ENCODE measurements around the gene BEAN1. TPM values are rescaled to one million over a fixed set of nuclear protein-coding genes. Genes with fewer than 3 reads are reported as not detected.

Gene BEAN1
- total RNA-seq, 1 experiment from 2014 or later = 0.61 TPM

- Histone ChIP-seq H3K4me3 (replicated peaks in 1 of 2; ENCODE audit: low read depth in 1 of 2, low read length in 2 of 2) (no peak overlapping the region), H3K4me2 (ENCODE audit: low read length) (no peak overlapping the region), H3K27me3 (ENCODE audit: insufficient read depth, low read length) (no peaks in the 10 kb centered on the region), H4K20me1 (ENCODE audit: insufficient read depth) (no peaks in the 10 kb centered on the region), H3K9me2 (ENCODE audit: insufficient read depth) (no peaks in the 10 kb centered on the region), H3K27ac (ENCODE audit: low read depth, low read length) (no peak overlapping the region), H3K79me2 (ENCODE audit: insufficient read depth, low read length) (no peaks in the 10 kb centered on the region), H3K4me1 (ENCODE audit: control insufficient read depth in 1 of 2, insufficient read depth in 2 of 2, low read length in 2 of 2) (peaks cover 0 to 7% of the 10 kb centered on the region in 2 experiments; a peak in 1 of 4 replicates), H3K9me3 (ENCODE audit: control insufficient read depth in 1 of 2, insufficient read depth in 1 of 2, low read depth in 1 of 2, low read length in 2 of 2) (no peaks in the 10 kb centered on the region; a peak in 1 of 4 replicates), H3K36me3 (ENCODE audit: control insufficient read depth in 1 of 2, insufficient read depth in 2 of 2, low read length in 2 of 2) (no peaks in the 10 kb centered on the region), H3K9ac (ENCODE audit: low read length) (no peak overlapping the region), H2AFZ (ENCODE audit: low read depth, low read length, poor library complexity, severe bottlenecking) (no peak overlapping the region)
- POLR2A ChIA-PET = no interaction called here
- DNase-seq (ENCODE audit: low read depth, low spot score) = no peak
- CTCF ChIA-PET = interaction anchor here (1.5 kb wide), 1 partner anchor 8 kb away, joined by 3 read pairs; no protein-coding TSS in a partner anchor
- no peak for ATAC-seq
- RAD21 ChIA-PET (ENCODE audit: low non-redundant PET in 1 of 2, low total read pairs in 2 of 2, uncharacterized antibody in 2 of 2, unreplicated experiment in 2 of 2) = interaction anchor here in 1 of 2 experiments (0.6 kb wide), 1 partner anchor 9 kb away, joined by 3 read pairs; no protein-coding TSS in a partner anchor
- intact Hi-C loops (cut with micrococcal nuclease) = no loop called here
- TF ChIP-seq EZH2phosphoT487 (IDR thresholded peaks at IDR 0.05; ENCODE audit: borderline replicate concordance) (no peak), MAX (IDR thresholded peaks at IDR 0.05) (no peak), FOSL1 (IDR thresholded peaks at IDR 0.05; ENCODE audit: low read depth) (no peak), POLR2AphosphoS5 (IDR thresholded peaks at IDR 0.05; ENCODE audit: low read depth, low read length) (no peak), SIN3A (IDR thresholded peaks at IDR 0.05; ENCODE audit: low read depth) (no peak), SRF (IDR thresholded peaks at IDR 0.05; ENCODE audit: low read depth) (no peak), YY1 (IDR thresholded peaks at IDR 0.05; ENCODE audit: extremely low read depth, insufficient replicate concordance, low read depth, low read length) (no peak), CEBPB (IDR thresholded peaks at IDR 0.05; ENCODE audit: low read depth) (no peak), RAD21 (IDR thresholded peaks at IDR 0.05; ENCODE audit: low read depth) (no peak), ATF3 (IDR thresholded peaks at IDR 0.05) (no peak)
- BruUV-seq (replicated peaks) = no TSS peak
Measured at GRCh38 chr16:66414891-66415290, 12.2 kb upstream of the BEAN1 start.

GRCh38 chr16:66416136-66416535, 11.0 kb upstream of the BEAN1 start:
- BruUV-seq (replicated peaks) = no TSS peak
- TF ChIP-seq REST (IDR thresholded peaks at IDR 0.05; ENCODE audit: low read depth) (no peak), YY1 (IDR thresholded peaks at IDR 0.05; ENCODE audit: extremely low read depth, insufficient replicate concordance, low read depth, low read length) (no peak), TCF7L2 (IDR thresholded peaks at IDR 0.05; ENCODE audit: borderline replicate concordance, extremely low read depth, insufficient read depth, insufficient read length) (no peak), MAX (IDR thresholded peaks at IDR 0.05) (no peak), ZBTB33 (IDR thresholded peaks at IDR 0.05; ENCODE audit: extremely low read depth, insufficient replicate concordance, low read length) (no peak), ELF1 (IDR thresholded peaks at IDR 0.05; ENCODE audit: borderline replicate concordance, low read depth) (no peak)

More at GRCh38 chr16:66416136-66416535, 11.0 kb upstream of the BEAN1 start:
- H3K4me1 ChIP-seq (ENCODE audit: control insufficient read depth in 1 of 2, insufficient read depth in 2 of 2, low read length in 2 of 2) = peaks cover 0 to 7% of the 10 kb centered on the region in 2 experiments; a peak in 1 of 4 replicates
- no peaks in the 10 kb centered on the region; a peak in 1 of 4 replicates for H3K9me3 ChIP-seq (ENCODE audit: control insufficient read depth in 1 of 2, insufficient read depth in 1 of 2, low read depth in 1 of 2, low read length in 2 of 2)
- ChIA-PET CTCF (interaction anchor here (1.5 kb wide), 1 partner anchor 9 kb away, joined by 3 read pairs; no protein-coding TSS in a partner anchor), RAD21 (ENCODE audit: low non-redundant PET in 1 of 2, low total read pairs in 2 of 2, uncharacterized antibody in 2 of 2, unreplicated experiment in 2 of 2) (no interaction called here), POLR2A (no interaction called here)
- ATAC-seq (no peak), DNase-seq (ENCODE audit: low read depth, low spot score) (no peak)
- no peaks in the 10 kb centered on the region for H3K36me3 ChIP-seq (ENCODE audit: control insufficient read depth in 1 of 2, insufficient read depth in 2 of 2, low read length in 2 of 2)
- H3K9me2 ChIP-seq (ENCODE audit: insufficient read depth) = no peaks in the 10 kb centered on the region
- H2AFZ ChIP-seq (ENCODE audit: low read depth, low read length, poor library complexity, severe bottlenecking) = no peak overlapping the region
- intact Hi-C loops (cut with micrococcal nuclease) = no loop called here
- H3K27me3 ChIP-seq (ENCODE audit: insufficient read depth, low read length) = no peaks in the 10 kb centered on the region
- no peak overlapping the region for H3K4me2 ChIP-seq (ENCODE audit: low read length)
- no peak overlapping the region for H3K27ac ChIP-seq (ENCODE audit: low read depth, low read length)
- H3K4me3 ChIP-seq (replicated peaks in 1 of 2; ENCODE audit: low read depth in 1 of 2, low read length in 2 of 2) = no peak overlapping the region
- no peak overlapping the region for H3K9ac ChIP-seq (ENCODE audit: low read length)
- no peaks in the 10 kb centered on the region for H3K79me2 ChIP-seq (ENCODE audit: insufficient read depth, low read length)
- no peaks in the 10 kb centered on the region for H4K20me1 ChIP-seq (ENCODE audit: insufficient read depth)

All from HCT116 (cell line).